Measurements from ENCODE around the gene CGGBP1.
A peak's percentile ranks its signal among the peaks of the same experiment; 100 is the strongest.

Gene CGGBP1, protein sequence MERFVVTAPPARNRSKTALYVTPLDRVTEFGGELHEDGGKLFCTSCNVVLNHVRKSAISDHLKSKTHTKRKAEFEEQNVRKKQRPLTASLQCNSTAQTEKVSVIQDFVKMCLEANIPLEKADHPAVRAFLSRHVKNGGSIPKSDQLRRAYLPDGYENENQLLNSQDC

DNA sequence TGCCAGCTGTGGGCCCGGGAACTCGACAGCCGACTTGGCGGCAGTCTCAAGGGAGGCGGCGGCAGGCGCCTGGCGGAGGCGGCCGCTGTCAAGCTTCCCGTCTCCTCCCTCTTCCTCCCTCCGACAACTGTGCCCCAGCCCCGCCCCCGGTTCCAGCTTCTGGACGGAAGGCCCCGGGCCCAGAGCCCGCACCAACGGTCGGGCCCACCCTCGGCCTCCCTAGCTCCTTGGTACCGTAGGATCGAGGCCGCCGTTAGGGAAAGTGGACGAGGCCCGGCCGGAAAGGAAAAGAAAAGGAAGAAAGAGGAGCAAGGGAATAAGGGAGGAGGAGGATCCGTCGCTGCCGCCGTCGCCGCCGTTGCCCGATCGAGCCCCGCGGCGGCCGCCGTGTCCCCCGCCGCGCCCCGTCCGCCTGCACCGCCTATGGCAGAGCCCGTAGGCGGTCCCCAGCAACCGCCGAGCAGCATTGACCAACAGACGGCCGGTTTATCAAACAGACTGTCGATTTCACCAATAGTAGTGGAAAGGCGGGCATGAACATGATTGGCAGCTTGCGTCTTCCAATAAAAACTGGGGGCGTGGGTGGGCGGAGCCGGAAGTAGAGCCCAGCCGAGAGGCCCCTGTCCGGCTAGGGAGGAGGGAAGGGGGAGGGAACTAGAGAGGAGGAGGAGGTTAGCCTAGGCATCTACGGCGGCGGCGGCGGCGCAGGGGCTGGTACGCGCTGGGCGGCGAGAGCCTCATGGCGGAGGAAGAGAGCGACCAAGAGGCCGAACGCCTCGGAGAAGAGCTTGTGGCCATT lies at the start of gene CGGBP1, which contains the start of gene ZNF654:
Gene CGGBP1, minus strand, starts transcription at position 425 of the 799 bp plus-strand sequence. CDS start 3,029 bp downstream, outside the sequence.
Gene ZNF654, plus strand, starts transcription at position 675 of the 799 bp plus-strand sequence. Its CDS starts 65 bp downstream, at position 740.
- peak; percentile 96 for DNase-seq (ENCODE audit: low read depth)

DNA sequence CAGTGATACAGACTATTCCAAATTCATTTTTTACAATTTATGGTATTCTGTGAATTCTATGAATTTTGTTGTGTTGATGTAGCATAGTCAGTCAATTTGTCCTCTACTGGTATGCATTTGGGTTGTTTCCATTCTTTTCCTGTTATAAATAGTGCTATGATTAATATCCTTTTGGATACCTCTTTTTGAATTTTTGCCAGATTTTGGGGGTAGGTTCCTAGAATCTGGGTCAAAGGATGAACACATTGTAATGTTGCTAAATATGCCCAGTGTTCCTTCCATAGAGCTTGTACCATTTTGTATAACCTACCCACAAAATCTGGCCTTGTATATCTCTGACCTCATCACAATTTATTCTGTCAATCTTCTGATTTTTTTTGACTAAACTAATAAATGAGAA lies 46.5 kb upstream of the CGGBP1 start:
- DNase-seq (ENCODE audit: low read depth): no peak

DNA sequence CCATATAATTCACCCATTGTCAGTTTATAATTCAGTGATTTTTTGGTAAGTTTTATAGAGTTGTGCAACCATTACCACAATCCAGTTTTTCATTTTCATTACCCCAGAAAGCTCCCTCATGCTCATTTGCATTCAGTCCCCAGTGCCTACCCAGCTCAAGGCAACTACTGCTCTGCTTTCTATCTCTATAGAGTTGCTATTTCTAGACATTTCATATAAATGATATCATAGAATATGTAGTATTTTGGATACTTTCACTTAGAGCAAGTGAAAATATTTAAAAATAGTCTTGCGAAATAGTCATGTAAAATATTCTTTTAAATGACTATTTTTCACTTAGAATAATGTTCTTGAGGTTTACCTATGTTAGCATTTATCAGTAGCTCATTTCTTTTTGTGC lies 42.3 kb upstream of the CGGBP1 start:
- no peak for DNase-seq (ENCODE audit: low read depth)

DNA sequence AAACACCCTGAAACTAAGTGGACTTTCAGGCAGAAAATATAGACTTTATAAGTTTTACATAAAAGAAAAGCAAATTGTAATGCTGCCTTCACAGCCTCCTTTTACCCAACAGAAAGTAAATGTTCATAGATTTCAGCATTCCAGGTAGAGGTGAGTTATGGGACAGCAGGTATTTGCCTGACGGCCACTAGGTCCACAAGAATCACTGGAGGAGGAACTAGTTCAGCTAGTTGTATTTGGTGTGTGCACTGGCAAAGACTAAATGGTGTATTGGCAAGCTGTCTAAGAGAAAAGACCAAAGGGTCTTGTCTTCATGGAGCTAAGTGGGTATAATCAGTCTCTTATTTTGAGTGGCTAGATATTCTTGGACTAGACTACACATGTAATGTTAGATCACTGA lies 34.5 kb upstream of the CGGBP1 start:
- DNase-seq (ENCODE audit: low read depth): no peak

DNA sequence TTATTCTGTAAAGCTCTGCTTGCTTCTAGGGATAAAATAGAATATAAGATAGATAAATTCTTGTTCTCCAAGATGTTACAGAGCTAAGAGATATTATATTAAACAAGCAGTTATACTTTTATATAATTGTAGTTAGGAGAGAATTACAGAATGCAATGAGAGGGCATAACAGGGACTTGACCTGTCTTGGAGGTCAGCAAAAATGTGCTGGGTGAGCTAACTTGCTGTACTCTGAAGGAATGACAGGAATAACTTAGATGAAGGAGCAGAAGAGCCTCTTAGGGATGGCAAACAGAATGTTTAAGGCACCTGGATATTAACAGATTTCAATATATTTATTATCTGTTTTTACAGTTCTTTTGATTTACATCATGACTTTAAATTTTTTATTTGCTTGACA lies 33.5 kb upstream of the CGGBP1 start:
- no peak for DNase-seq (ENCODE audit: low read depth)

DNA sequence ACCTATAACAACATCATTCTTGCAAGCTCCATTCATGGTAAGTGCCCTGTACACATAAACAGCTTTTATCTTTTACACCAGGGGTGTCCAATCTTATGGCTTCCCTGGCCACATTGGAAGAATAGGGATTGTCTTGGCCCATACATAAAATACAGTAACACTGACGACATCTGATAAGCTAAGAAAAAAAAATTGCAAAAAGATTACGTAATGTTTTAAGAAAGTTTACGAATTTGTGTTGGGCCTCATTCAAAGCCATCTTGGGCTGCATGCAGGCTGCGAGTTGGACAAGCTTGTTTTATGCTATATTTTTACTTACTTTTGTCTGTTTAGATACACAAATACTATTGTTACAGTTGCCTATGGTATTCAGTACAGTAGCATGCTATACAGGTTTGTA lies 31.9 kb upstream of the CGGBP1 start:
- DNase-seq (ENCODE audit: low read depth): no peak

DNA sequence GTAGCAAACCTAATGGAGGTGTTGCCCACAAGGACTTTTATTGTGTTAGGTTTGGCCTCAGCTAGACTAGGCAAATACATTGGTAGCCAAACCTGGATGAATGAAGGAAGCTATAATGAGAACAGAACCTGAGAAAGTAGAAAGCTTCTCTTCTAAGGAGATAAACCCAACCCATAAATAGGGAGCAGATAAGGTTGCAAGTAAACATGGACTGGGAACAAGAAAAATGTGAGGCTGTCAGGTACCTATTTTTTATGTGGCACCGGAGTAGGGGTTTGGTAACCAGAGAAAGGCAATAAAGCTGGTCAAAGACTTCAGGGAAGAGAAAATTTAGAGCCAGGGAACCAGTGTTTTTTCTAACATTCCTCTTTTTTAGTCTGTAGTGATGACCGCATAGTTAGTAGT lies 25.3 kb upstream of the CGGBP1 start:
- DNase-seq (ENCODE audit: low read depth): no peak

DNA sequence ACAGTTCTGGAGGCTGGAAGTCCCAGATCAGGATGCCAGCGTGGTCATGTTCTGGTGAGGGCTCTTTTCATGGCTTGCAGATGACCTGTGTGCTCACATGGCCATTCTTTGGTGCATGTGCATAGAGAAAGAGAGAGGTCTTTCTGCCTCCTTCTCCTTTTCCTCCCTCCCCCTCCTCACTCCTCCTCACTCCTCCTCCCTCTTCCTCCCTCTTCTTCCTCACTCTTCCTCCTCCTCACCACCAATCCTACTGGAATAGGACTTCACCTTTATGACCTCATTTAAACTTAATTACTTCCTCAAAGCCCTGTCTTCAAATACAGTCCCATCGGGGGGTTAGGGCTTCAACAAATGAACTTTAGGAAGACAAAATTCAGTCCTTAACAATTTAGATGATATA lies 24.0 kb upstream of the CGGBP1 start:
- DNase-seq (ENCODE audit: low read depth): no peak

DNA sequence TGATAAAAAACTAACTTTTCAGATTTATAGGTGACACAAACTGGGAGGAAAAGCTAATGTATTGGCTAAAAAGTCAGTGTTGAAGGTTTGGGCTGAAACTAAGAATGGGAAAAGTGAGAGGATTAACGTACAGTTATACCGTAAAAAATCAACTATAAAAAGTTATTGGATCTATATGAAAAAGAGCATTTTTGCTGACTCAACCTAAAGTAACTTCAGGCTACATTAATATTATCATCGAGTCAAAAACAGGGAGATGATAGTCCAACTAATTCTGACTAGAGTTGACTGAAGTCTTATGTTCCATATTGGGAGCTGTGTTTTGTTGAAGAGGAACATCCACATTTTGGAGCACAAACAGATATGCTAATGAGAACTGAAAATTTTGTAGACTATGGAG lies 20.1 kb upstream of the CGGBP1 start:
- no peak for DNase-seq (ENCODE audit: low read depth)

DNA sequence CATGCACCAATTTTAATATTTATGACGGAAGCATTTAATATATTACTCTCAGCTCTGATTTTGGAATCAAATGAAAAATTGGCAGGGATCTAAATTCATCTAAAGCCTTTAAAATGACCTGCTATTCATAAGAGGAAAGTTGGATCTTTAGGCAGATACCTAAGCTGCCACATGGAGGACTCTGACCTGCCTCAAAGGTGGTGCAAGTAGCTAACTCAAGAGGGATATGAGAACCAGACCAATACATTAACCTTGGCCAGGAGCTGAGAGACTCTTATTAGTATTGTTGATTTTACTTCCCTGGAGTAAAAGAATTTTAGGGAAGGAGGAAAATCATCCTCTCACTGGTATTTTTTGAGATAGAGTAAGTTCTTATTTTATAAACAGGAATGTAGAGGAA lies 17.9 kb upstream of the CGGBP1 start:
- no peak for DNase-seq (ENCODE audit: low read depth)

DNA sequence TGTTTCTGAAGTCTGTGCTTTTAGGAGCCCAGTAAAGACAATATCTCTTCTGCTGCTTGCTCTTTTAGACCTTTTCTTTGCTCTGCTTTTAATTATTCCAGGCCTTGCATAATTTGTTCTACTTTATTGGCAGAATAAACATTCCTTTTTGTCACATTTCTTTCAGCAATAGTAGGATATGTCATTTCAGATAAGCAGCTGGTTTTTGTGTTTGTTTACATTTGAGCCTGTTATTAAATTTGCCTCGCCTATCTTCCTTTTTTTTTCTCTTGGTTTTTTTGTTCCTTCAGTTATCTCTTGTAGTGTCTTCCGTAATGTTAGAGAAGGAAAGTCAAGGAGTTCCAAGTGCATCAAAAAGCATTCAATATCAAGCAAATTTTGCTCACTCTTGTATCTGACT lies 16.7 kb upstream of the CGGBP1 start:
- DNase-seq (ENCODE audit: low read depth): no peak

DNA sequence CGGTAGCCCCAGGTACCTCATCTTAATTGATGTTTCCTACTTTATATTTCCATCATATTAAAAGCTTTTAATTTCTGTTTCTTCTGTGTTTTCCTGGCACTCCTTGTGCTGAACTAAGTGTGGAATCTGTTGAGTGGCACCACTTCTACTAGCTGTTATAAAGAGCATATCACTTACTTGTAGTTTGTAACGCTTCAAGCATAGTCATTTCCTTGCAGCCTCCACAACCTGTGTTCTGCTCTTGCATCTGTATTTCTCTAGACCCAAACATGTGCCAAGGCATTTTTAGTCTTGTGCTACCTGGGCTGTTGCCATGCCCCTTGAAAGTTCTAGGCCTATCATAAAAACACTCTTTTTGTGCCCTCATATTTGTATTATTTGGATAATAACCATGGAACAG lies 16.3 kb upstream of the CGGBP1 start:
- no peak for DNase-seq (ENCODE audit: low read depth)

DNA sequence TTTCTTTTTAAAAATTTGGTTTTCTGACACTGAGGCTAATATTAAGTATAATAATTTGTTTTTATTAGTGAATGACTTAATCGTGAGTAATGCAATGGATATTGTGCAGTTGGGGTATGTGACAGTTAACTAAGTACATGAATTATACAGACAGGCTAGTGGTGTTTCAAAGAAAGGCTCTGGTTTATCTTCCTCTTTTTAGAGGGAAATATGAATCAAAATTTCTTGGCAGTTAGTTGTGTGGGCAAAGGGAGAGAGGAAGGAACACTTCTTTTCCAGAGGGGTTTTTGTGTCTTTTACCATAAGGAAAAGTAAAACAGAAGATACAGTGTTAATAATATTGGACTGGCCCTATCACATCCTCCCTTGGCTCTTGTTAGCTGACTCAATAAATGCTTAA lies 2.9 kb upstream of the CGGBP1 start:
- DNase-seq (ENCODE audit: low read depth): no peak

DNA sequence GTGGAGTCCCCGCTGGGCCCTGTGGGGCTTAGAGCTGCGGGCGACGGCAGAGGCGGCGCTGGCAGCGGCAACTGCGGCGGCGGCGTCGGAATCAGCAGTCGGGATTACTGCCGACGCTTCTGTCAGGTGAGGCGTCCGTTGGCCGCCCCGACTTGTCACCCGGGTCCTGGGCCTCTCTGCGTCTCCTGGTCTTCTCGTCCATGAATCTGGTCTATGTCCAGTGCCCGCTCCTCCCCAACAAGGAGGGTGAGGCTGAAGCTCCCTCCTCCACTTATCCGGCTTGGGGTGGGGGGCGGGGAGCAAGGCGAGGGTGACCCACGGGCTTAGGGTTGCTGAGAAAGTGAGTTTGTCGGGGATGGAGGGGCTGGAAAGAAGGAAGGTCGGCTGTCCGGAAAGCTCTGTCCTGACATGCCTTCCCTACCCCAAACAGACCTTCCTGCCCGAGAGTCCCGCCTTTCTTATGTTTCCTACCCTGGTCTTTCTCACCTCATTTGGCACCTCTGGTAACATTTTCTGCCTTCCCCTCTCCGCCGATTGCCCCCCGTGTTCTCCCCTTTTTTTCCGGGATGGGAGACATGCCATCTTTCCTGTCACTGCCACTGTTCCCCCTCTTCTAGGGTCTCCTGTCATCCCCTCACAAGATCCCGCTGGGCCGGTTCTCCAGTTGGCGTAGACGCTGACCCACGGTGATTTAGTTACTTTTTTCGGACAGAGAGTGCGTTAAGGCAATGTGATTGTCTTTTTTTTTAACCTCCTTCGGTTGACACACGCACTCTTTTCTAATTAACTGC lies 770 bp upstream of the CGGBP1 start:
- no peak for DNase-seq (ENCODE audit: low read depth)

DNA sequence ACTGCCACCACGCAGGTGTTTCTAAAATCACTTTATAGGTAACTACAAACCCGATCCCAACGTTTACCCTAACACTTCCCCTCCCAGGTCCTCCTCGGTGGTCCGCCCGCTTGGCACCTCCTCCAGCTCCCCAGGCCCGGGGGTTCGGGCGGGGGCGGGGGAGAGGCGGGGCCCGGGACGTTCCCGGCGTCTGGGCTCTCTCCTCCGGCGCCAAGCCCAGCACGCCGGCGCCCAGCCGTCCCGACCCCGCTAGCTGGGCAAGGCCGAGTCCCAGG lies 562 bp downstream of the CGGBP1 start:
- no peak for DNase-seq (ENCODE audit: low read depth)

DNA sequence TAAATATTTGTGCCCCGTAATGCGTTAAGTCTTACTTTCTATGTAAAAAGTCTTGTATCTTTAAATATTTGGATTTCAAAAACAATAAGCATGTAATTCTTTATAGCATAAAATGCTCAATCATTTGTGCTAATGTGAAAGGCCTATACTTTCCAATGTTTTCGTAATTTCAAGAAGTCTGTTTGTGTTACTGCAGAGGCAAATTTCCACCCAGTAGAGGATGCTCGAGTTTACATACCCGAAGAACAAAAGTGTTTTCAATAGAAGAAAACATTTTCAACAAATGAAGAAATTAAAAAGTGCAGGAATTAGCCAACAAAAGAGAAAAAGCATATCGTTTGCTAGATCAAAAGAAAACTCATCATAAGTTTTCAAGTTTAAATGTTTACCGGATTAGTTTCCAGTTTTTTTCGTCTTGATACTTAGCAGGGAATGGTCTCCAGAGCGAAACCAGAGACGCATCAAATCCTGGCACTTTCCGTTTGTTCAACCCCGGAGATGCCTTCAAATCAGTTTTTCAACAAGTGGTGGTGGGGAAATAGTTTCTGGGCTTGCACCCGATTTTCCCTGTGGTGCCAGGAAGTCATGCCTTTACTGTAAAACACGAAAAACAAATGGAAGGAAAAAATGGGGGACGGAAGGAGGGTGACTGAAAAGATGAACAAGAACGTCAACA lies 1.0 kb downstream of the CGGBP1 start:
- no peak for DNase-seq (ENCODE audit: low read depth)

DNA sequence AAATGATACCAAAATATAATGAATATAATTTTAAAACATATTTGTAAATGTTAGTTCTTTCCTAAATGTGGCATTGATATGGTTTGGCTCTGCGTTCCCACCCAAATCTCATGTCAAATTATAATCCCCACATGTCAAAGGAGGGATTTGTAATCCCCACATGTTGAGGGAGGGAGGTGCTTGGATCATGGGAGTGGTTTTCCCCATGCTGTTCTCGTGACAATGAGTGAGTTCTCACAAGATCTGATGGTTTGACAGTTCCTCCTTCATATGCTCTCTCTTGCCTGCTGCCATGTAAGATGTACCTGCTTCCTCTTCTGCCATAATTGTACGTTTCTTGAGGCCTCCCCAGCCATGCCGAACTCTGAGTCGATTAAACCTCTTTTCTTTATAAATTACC lies 12.0 kb downstream of the CGGBP1 start:
- no peak for DNase-seq (ENCODE audit: low read depth)

DNA sequence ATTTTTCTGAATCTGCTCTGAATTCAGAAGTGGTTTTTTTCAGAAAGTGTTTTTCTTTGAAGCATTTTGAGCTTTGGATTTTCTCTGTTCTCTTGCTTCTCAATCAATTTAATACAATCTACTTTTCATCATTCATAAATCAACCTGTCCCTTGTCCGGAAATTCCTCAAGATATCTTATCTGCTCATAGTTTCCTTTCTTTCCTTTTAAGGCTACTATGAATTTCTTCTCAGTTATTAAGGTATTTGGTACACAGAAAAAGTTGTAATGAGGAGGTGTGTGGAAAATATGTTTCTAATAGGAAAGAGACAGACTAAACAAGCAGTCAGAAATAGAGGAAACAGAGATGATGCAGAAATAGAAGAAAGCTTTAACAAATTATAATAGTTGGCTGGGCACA lies 14.4 kb downstream of the CGGBP1 start:
- no peak for DNase-seq (ENCODE audit: low read depth)

DNA sequence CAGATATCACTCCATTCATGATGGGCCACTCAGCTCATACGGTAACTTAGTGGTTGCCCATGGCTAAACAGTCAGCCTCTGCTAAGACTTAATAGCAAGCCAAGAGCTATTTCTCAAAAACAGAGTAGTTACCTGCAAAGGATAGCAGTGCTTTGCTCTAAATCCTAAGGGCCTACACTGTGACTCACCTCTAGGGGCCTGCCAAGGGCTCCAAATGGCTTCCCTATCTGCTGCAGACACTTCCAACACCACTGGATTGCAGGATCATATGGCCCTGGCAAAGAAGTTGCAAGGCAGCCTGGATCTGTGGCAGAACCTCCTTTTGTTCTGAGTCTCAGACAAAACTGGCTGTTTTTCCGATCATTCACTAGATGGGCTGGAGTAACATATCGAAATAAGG lies 17.8 kb downstream of the CGGBP1 start:
- no peak for DNase-seq (ENCODE audit: low read depth)

DNA sequence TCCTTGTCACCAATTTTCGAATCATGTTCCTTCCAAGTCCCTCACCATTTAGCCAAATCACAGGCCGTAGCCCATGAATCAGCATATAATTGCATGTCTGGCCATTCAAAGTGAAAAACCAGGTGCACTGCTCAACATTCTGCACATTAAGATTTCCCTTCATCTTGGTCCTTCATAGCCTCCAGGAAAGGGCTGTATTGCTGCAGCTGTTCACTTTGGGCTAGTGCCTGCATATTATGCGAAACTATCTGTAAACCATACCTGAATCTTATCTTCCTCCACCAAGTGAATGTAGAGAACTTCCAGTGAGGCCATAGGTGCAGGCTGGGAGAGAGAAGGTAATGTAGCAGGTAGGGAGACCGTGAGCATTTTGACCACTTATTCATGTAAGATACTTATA lies 18.3 kb downstream of the CGGBP1 start:
- no peak for DNase-seq (ENCODE audit: low read depth)

DNA sequence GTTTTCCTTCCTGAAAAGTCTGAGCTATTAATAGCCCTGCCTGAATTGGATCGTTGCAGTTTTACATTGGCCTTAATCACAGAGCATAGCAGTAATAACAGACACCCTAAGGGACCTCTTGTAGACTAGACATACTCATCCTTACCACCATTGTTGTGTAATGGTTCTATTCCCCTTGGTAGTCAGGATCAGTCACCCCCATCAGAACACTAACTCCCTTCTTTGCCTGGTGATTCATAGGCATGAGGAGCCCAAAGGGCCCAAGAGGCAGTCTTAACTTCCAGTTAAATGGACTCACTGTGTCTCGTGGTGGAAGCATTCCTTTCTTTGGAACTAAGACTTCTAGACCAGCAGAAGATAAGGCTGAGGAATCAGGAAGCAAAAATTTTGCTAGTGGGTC lies 20.2 kb downstream of the CGGBP1 start:
- DNase-seq (ENCODE audit: low read depth): no peak

DNA sequence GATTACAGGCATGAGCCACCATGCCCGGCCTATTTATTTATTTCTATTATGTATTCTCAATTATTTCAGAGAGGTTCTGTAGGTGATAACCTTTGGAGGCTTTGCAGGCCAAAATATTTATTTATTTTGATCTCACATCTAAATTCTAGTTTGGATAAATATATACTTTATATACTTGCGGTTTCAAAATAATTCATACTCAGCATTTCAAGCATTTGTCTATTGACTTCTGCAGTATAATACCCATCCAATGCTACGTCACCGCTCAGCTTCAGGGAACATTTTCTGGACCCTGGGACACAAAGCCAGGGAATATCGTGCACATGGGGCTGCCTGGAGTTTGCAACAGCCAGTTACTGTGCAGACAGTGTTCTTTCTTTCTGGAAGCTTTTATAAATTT lies 22.6 kb downstream of the CGGBP1 start:
- DNase-seq (ENCODE audit: low read depth): no peak
